Large intestine (tissue), 3 donors: ENCODE results near the gene OSBPL3. TPM values are rescaled to one million over a fixed set of nuclear protein-coding genes. Genes with fewer than 3 reads are reported as not detected.
A peak's percentile ranks its signal among the peaks of the same experiment; 100 is the strongest.

Experiments used
- DNase-seq, 2 donors: peaks; one replicate each; pipeline versions ENCODE4 v3.0.0 to v3.0.0-alpha.2; 2013
- H3K27ac ChIP-seq: one replicate; pipeline ENCODE4 v1.5.1; 2013; ENCODE audit warnings: low read length
- H3K27me3 ChIP-seq: 2 replicates; pipeline ENCODE4 v1.6.1; 2013; ENCODE audit warnings: low read length; ENCODE audit not compliant: control insufficient read depth, insufficient read depth
- H3K36me3 ChIP-seq: 2 replicates; pipeline ENCODE4 v1.6.1; 2013; ENCODE audit warnings: low read length; ENCODE audit not compliant: control insufficient read depth, insufficient read depth
- H3K4me1 ChIP-seq: one replicate; pipeline ENCODE4 v1.6.1; 2013; ENCODE audit warnings: low read length; ENCODE audit not compliant: control insufficient read depth, insufficient read depth
- H3K4me3 ChIP-seq: one replicate; pipeline ENCODE4 v1.5.1; 2013; ENCODE audit warnings: low read length
- H3K9me3 ChIP-seq: one replicate; pipeline ENCODE4 v1.6.1; 2013; ENCODE audit warnings: mild to moderate bottlenecking, low read depth, low read length, moderate library complexity; ENCODE audit not compliant: control insufficient read depth
- WGBS: methylation state at CpG from one replicate; pipeline ENCODE4 v1.1.5; 2013; ENCODE audit warnings: low lambda C conversion rate; ENCODE audit not compliant: insufficient coverage; 5-methylcytosine and 5-hydroxymethylcytosine counted together
- polyA plus RNA-seq: library from polyadenylated mRNA; unstranded; fragments of 120-200 nt; gene quantifications from one replicate; pipeline ENCODE4 v1.2.1, GENCODE V29; 2013

The OSBPL3 gene
- polyA plus RNA-seq, 1 donor = 32.4 TPM

- no peak overlapping the region for H3K4me3 ChIP-seq
- no peak for DNase-seq
- H3K4me1 ChIP-seq = no peaks in the 10 kb centered on the region
- H3K27ac ChIP-seq = no peak overlapping the region
- 75% methylated on average over 2 of the region's 9 CpGs for WGBS
- no peaks in the 10 kb centered on the region for H3K36me3 ChIP-seq
- H3K27me3 ChIP-seq = peaks cover 2% of the 10 kb centered on the region
- no peaks in the 10 kb centered on the region for H3K9me3 ChIP-seq
Observed at GRCh38 chr7:24769014-24769830, 210.8 kb downstream of the OSBPL3 start.

DNA sequence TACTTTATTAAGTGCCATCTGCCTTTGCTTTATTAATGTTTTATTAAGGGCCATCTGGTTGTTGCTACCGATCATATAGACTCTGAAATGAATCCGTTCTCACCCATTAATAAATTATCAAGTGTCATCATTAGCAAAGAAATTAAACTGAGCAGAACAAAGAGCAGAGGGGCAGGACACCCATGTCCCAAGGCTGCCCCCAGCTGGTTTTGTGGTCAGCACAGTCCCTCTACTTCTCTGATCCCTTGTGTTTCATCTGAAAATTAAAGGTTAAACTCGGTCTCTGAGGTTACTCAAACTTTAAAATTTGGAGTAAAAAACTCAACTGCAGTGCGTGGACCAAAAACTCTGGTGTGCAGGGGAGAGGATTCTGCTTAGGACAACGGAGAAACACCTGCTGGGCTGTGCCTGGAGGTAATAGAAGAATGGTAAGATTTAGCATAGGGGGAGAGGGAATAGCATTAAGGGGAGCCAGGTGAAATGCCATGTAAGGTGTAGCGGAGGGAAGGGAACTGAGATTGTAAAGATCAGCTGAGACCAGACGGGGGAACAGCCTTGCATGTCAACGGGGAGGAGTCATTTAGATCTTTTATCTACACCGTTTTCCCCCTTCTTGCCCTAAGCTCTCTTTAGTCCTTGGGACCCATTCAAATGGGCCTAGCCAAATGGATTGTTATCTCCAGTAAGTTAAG lies 212.0 kb downstream of the OSBPL3 start:
- Histone ChIP-seq H3K27me3 (peaks cover 2% of the 10 kb centered on the region), H3K27ac (no peak overlapping the region), H3K36me3 (no peaks in the 10 kb centered on the region), H3K4me1 (no peaks in the 10 kb centered on the region), H3K4me3 (no peak overlapping the region), H3K9me3 (no peaks in the 10 kb centered on the region)
- no peak for DNase-seq
- WGBS = no CpG with 5 or more reads among the region's 9 CpGs

GRCh38 chr7:24764972-24765744 lies 214.8 kb downstream of the OSBPL3 start:
- Histone ChIP-seq H3K4me3 (no peak overlapping the region), H3K9me3 (no peaks in the 10 kb centered on the region), H3K27me3 (peaks cover 2% of the 10 kb centered on the region), H3K4me1 (no peaks in the 10 kb centered on the region), H3K27ac (no peak overlapping the region), H3K36me3 (no peaks in the 10 kb centered on the region)
- WGBS = 40% methylated on average over 4 of the region's 8 CpGs
- no peak for DNase-seq

DNA sequence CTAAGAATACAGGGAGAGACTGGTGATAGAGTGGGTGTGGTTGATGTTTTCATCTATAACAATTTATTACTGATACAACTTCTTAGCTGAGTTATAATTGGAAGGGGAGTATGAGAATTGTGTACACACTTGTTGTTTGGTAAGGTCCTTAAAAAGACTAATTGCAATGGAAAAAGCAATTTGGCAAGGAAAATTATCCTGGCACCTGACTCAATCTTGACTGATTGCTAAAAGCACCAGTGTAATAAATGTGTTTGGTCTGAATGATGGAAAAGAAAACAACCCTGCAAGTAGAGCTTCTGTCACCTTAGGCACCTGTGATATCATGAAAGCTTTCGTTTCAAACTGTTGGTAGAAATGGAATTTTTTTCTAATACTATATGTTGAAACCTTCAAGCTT lies 216.0 kb downstream of the OSBPL3 start:
- peaks cover 2% of the 10 kb centered on the region for H3K27me3 ChIP-seq
- no peaks in the 10 kb centered on the region for H3K4me1 ChIP-seq
- no peaks in the 10 kb centered on the region for H3K36me3 ChIP-seq
- H3K4me3 ChIP-seq = no peak overlapping the region
- no peak for DNase-seq
- no CpG with 5 or more reads among the region's 1 CpG for WGBS
- no peak overlapping the region for H3K27ac ChIP-seq
- H3K9me3 ChIP-seq = no peaks in the 10 kb centered on the region

GRCh38 chr7:24763303-24763901 lies 216.6 kb downstream of the OSBPL3 start:
- H3K4me1 ChIP-seq = no peaks in the 10 kb centered on the region
- H3K27ac ChIP-seq = no peak overlapping the region
- peaks cover 2% of the 10 kb centered on the region for H3K27me3 ChIP-seq
- H3K36me3 ChIP-seq = no peaks in the 10 kb centered on the region
- 83% methylated on average over 1 of the region's 5 CpGs for WGBS
- no peak for DNase-seq
- no peaks in the 10 kb centered on the region for H3K9me3 ChIP-seq
- H3K4me3 ChIP-seq = no peak overlapping the region

- Histone ChIP-seq H3K4me1 (peaks cover 6% of the 10 kb centered on the region), H3K9me3 (no peaks in the 10 kb centered on the region), H3K27me3 (peaks cover 2% of the 10 kb centered on the region), H3K4me3 (no peak overlapping the region), H3K36me3 (no peaks in the 10 kb centered on the region), H3K27ac (no peak overlapping the region)
- DNase-seq = no peak
- 100% methylated on average over 1 of the region's 7 CpGs for WGBS
Observed at GRCh38 chr7:24762771-24763170, 217.2 kb downstream of the OSBPL3 start.

DNA sequence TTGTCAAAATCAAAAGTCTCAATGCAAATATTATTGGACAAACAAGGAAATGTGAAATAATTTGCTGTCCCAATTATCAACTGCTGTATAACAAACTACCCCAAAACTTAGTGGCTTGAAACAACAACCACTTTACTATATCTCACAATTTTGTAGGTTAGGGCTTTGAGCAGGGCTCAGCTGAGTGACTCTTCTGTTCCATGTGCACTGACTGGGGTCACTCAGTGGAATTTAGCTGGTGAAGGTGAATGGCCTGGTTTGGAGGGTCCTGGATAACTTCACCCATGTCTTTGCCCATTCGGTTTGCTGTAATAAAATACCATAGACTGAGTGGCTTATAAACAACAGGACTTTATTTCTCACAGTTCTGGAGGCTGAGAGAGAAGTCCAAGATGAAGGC lies 219.0 kb downstream of the OSBPL3 start:
- no peak for DNase-seq
- Histone ChIP-seq H3K27me3 (peaks cover 2% of the 10 kb centered on the region), H3K4me1 (peaks cover 9% of the 10 kb centered on the region), H3K4me3 (no peak overlapping the region), H3K36me3 (no peaks in the 10 kb centered on the region), H3K9me3 (no peaks in the 10 kb centered on the region), H3K27ac (no peak overlapping the region)
- WGBS = no CpG with 5 or more reads among the region's 1 CpG

GRCh38 chr7:24757353-24758275 lies 222.4 kb downstream of the OSBPL3 start, which contains the start of gene GSDME:
Gene GSDME (minus strand): TSS chr7:24757464. CDS start chr7:24749774, 7,690 bp downstream.
- Histone ChIP-seq H3K4me3 (peak within 1 kb of the TSS; percentile 88), H3K27me3 (no peaks in the 10 kb centered on the region), H3K27ac (peak within 1 kb of the TSS; percentile 97), H3K4me1 (peaks cover 10% of the 10 kb centered on the region), H3K9me3 (no peaks in the 10 kb centered on the region), H3K36me3 (no peaks in the 10 kb centered on the region)
- no CpG with 5 or more reads among the region's 81 CpGs for WGBS
- peak; percentile 61 to 89 for DNase-seq

DNA sequence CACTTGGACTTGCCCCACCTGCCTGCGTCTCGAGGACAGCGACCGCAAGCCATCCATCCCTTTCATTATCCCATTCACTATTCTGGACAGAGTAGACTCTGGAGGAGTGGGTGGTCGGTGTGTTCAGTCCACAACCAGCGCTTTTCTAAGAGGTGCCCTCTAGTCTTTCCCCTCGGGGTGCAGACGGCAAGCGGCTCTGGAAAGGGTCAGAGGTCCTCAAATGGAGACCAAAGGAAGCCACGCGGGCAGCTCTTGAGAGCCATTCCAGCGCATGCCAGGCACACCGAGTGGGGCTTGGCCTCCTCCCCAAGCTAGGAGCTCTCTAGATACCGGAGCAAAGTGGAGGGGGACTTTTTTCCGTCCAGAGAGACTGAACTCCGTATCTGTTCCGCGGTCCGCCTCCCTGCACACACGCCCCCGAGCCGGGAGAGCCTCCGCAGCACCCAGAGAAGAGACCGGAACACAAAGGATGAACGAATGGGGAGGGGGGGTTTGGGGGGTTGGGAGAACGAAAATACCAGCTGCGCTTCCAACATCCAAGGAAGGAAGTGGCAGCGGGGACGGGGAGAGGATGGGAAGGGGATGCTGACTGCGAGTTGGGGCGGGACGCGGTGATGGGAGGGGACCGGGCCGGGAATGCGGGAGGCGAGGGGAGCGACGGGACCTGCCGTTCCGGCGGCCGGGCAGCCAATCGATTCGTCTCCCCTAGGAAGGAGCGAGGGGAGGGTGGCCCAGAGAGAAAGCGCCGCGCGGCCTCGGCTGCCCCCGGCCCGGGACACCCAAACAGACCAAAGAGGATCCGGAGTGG lies 223.2 kb downstream of the OSBPL3 start:
- peak overlapping the region; percentile 92 for H3K27ac ChIP-seq
- H3K4me1 ChIP-seq = peaks cover 10% of the 10 kb centered on the region
- peak in 1 of 2 donors; percentile 33 for DNase-seq
- no peaks in the 10 kb centered on the region for H3K36me3 ChIP-seq
- no CpG with 5 or more reads among the region's 54 CpGs for WGBS
- H3K27me3 ChIP-seq = no peaks in the 10 kb centered on the region
- H3K4me3 ChIP-seq = peak overlapping the region; percentile 88
- H3K9me3 ChIP-seq = no peaks in the 10 kb centered on the region
